IMR-90 (cell line): Measurements from ENCODE around the gene KCNIP3. TPM values are rescaled to one million over a fixed set of nuclear protein-coding genes. Genes with fewer than 3 reads are reported as not detected.

Source experiments
- ATAC-seq: fragments of 200-7000 bp; cut with Tn5 transposase; 2 replicates; pipeline ENCODE4 v1.9.1; 2020; ENCODE audit warnings: low read depth, mild to moderate bottlenecking, moderate library complexity
- BruUV-seq: library from RNA; stranded (reverse); fragments of 400-500 nt; replicated peaks from 2 replicates; lab custom pipeline; 2021; lab: Mats Ljungman, UMichigan
- CTCF ChIA-PET: fragments of 300-600 bp; formaldehyde crosslinking; extraction: SDS; loops from one replicate; lab custom pipeline; 2021; ENCODE audit warnings: antibody characterized with exemption; lab: Yijun Ruan, JAX
- POLR2A ChIA-PET: fragments of 300-600 bp; sonication (Branson Sonifier 250); formaldehyde crosslinking; loops from one replicate; lab custom pipeline; 2022; ENCODE audit warnings: antibody characterized with exemption; ENCODE audit not compliant: unreplicated experiment; lab: Charles Lee
- DNase-seq: peaks from one replicate; pipeline ENCODE4 v3.0.0; 2013
- H2AFZ ChIP-seq: replicated peaks from 2 replicates; pipeline ENCODE3; 2013; ENCODE audit warnings: low read length, mild to moderate bottlenecking; ENCODE audit not compliant: poor library complexity
- H2AK5ac ChIP-seq: 2 replicates; pipeline ENCODE4 v1.6.1; 2013; ENCODE audit warnings: low read depth, low read length, inconsistent platforms
- H2AK9ac ChIP-seq: replicated peaks from 2 replicates; pipeline ENCODE3; 2013; ENCODE audit warnings: mild to moderate bottlenecking, low read depth, low read length, moderate library complexity; ENCODE audit not compliant: poor library complexity
- H2BK120ac ChIP-seq: 2 replicates; pipeline ENCODE4 v1.6.1; 2013; ENCODE audit warnings: low read depth, low read length, inconsistent platforms
- H2BK15ac ChIP-seq: 3 replicates; pipeline ENCODE4 v1.6.1; 2013; ENCODE audit warnings: low read depth, low read length, inconsistent platforms
- H2BK20ac ChIP-seq: 2 replicates; pipeline ENCODE4 v1.6.1; 2013; ENCODE audit warnings: low read depth, mild to moderate bottlenecking, inconsistent platforms, low read length, moderate library complexity
- H2BK5ac ChIP-seq: 2 replicates; pipeline ENCODE4 v1.6.1; 2013; ENCODE audit warnings: mild to moderate bottlenecking, low read depth, low read length, inconsistent platforms; ENCODE audit not compliant: poor library complexity, severe bottlenecking
- H3K14ac ChIP-seq: replicated peaks from 2 replicates; pipeline ENCODE4 v1.6.1; 2013; ENCODE audit warnings: low read depth, low read length, inconsistent platforms
- H3K18ac ChIP-seq: 2 replicates; pipeline ENCODE4 v1.6.1; 2013; ENCODE audit warnings: low read depth, low read length, control low read depth
- H3K23ac ChIP-seq: 2 replicates; pipeline ENCODE4 v1.6.1; 2013; ENCODE audit warnings: low read depth, low read length, inconsistent platforms
- H3K27ac ChIP-seq: 2 replicates; pipeline ENCODE4 v1.5.1; 2013; ENCODE audit warnings: mild to moderate bottlenecking, control low read depth, low read length; ENCODE audit not compliant: insufficient read depth
- H3K27me3 ChIP-seq: 2 replicates; pipeline ENCODE4 v1.6.1; 2013; ENCODE audit warnings: low read length; ENCODE audit not compliant: control insufficient read depth, insufficient read depth
- H3K36me3 ChIP-seq: 2 replicates; pipeline ENCODE4 v1.6.1; 2013; ENCODE audit warnings: low read length, mixed read lengths; ENCODE audit not compliant: control insufficient read depth, insufficient read depth
- H3K4ac ChIP-seq: 2 replicates; pipeline ENCODE4 v1.6.1; 2013; ENCODE audit warnings: low read depth, low read length, inconsistent platforms
- H3K4me1 ChIP-seq: 2 replicates; pipeline ENCODE4 v1.6.1; 2013; ENCODE audit warnings: low read length, mixed read lengths; ENCODE audit not compliant: control insufficient read depth, insufficient read depth
- H3K4me2 ChIP-seq: 2 replicates; pipeline ENCODE4 v1.6.1; 2013; ENCODE audit warnings: low read depth, mild to moderate bottlenecking, control low read depth, low read length, moderate library complexity
- H3K4me3 ChIP-seq: 2 replicates; pipeline ENCODE4 v1.5.1; 2013; ENCODE audit warnings: low read depth, mild to moderate bottlenecking, control low read depth, low read length, moderate library complexity; ENCODE audit not compliant: insufficient read depth
- H3K56ac ChIP-seq: 2 replicates; pipeline ENCODE4 v1.6.1; 2013; ENCODE audit warnings: low read length, inconsistent platforms; ENCODE audit not compliant: insufficient read depth; ENCODE audit errors: extremely low read depth
- H3K79me1 ChIP-seq, 2 experiments: 2 replicates each; pipeline ENCODE4 v1.6.1; 2013; ENCODE audit warnings: low read length in 2 of 2, inconsistent platforms in 1 of 2, low read depth in 1 of 2
- H3K9ac ChIP-seq: 2 replicates; pipeline ENCODE4 v1.6.1; 2013; ENCODE audit warnings: low read depth, low read length, control low read depth
- H3K9me1 ChIP-seq: 2 replicates; pipeline ENCODE4 v1.6.1; 2013; ENCODE audit warnings: low read length, inconsistent platforms; ENCODE audit not compliant: insufficient read depth
- H3K9me3 ChIP-seq: 2 replicates; pipeline ENCODE4 v1.6.1; 2013; ENCODE audit warnings: low read length; ENCODE audit not compliant: control insufficient read depth, insufficient read depth
- H4K20me1 ChIP-seq: 2 replicates; pipeline ENCODE4 v1.6.1; 2013; ENCODE audit warnings: low read length, inconsistent platforms; ENCODE audit not compliant: insufficient read depth
- H4K5ac ChIP-seq: 2 replicates; pipeline ENCODE4 v1.6.1; 2013; ENCODE audit warnings: mild to moderate bottlenecking, low read depth, low read length, control low read depth
- H4K8ac ChIP-seq, 2 experiments: 2 replicates each; pipeline ENCODE4 v1.6.1; 2013; ENCODE audit warnings: low read depth in 2 of 2, low read length in 2 of 2, control low read depth in 1 of 2, inconsistent platforms in 1 of 2
- H4K91ac ChIP-seq: 2 replicates; pipeline ENCODE4 v1.6.1; 2013; ENCODE audit warnings: low read depth, low read length, inconsistent platforms; ENCODE audit not compliant: insufficient read depth
- BHLHE40 ChIP-seq: fragments of 150-350 bp; IDR thresholded peaks from 2 replicates; pipeline ENCODE4 v1.6.1; 2016; ENCODE audit warnings: mild to moderate bottlenecking, low read depth, low read length
- CEBPB ChIP-seq: IDR thresholded peaks from 2 replicates; pipeline ENCODE4 v1.6.1; 2012; ENCODE audit warnings: low read depth, low read length, improper control_type of control experiment
- CHD1 ChIP-seq: IDR thresholded peaks from 2 replicates; pipeline ENCODE4 v1.6.1; 2012; ENCODE audit warnings: low read depth, low read length, improper control_type of control experiment
- ELK1 ChIP-seq: fragments of 150-350 bp; IDR thresholded peaks from 2 replicates; pipeline ENCODE4 v1.6.1; 2016; ENCODE audit warnings: low read depth, mild to moderate bottlenecking, low read length, moderate library complexity, borderline replicate concordance
- FOS ChIP-seq: fragments of 150-350 bp; IDR thresholded peaks from 2 replicates; pipeline ENCODE4 v1.6.1; 2016; ENCODE audit warnings: low read depth, low read length
- MAZ ChIP-seq: IDR thresholded peaks from 2 replicates; pipeline ENCODE4 v1.6.1; 2012; ENCODE audit warnings: low read depth, mild to moderate bottlenecking, low read length, improper control_type of control experiment, moderate library complexity, borderline replicate concordance
- NFE2L2 ChIP-seq: fragments of 150-350 bp; IDR thresholded peaks from 2 replicates; pipeline ENCODE4 v1.6.1; 2016; ENCODE audit warnings: low read depth, mild to moderate bottlenecking, low read length
- RAD21 ChIP-seq: IDR thresholded peaks from 2 replicates; pipeline ENCODE4 v1.6.1; 2012; ENCODE audit warnings: low read length, improper control_type of control experiment
- SMC3 ChIP-seq: fragments of 150-350 bp; IDR thresholded peaks from 2 replicates; pipeline ENCODE4 v1.6.1; 2016; ENCODE audit warnings: low read depth, mild to moderate bottlenecking, antibody characterized with exemption, low read length, moderate library complexity
- WGBS, 2 experiments: methylation state at CpG; one replicate each; pipeline versions ENCODE4 v1.1.5 to v1.1.7; 2013; ENCODE audit warnings: missing lambda C conversion rate in 2 of 2; ENCODE audit not compliant: insufficient read length in 1 of 2; ENCODE audit errors: extremely low coverage in 2 of 2; 5-methylcytosine and 5-hydroxymethylcytosine counted together
- dilution Hi-C: fragments of 300-500 bp; cut with HindIII; formaldehyde crosslinking; loops from one replicate; pipeline ENCODE4 v1.14.3; 2018; ENCODE audit warnings: low sequenced_read_pairs; ENCODE audit not compliant: unreplicated experiment
- in situ Hi-C: fragments of 300-500 bp; cut with MboI; formaldehyde crosslinking; loops from 3 replicates; pipeline ENCODE4 v1.14.3; 2019; ENCODE audit warnings: low sequenced_read_pairs, inconsistent platforms, mixed read lengths
- intact Hi-C: fragments of 100-400 bp; cut with micrococcal nuclease; formaldehyde crosslinking; loops from 2 replicates; pipeline ENCODE4 v1.10.0; 2022
- polyA plus RNA-seq, 3 experiments: library from polyadenylated mRNA; depleted of rRNA; stranded (reverse); fragments of >200 nt; gene quantifications; 2 replicates each; pipeline ENCODE4 v1.2.3, GENCODE V29; 2012; ENCODE audit warnings: low replicate concordance in 1 of 3
- total RNA-seq: library from RNA; depleted of rRNA; stranded (reverse); fragments of >200 nt; gene quantifications from 2 replicates; pipeline ENCODE4 v1.2.3, GENCODE V29; 2012
- TF ChIP-seq, protein P1 (sequence below): fragments of 150-350 bp; IDR thresholded peaks from 2 replicates; pipeline ENCODE4 v1.6.1; 2017; ENCODE audit warnings: mild to moderate bottlenecking, antibody characterized with exemption, low read length, low read depth
- TF ChIP-seq, protein P2 (sequence below): conservative IDR thresholded peaks from 2 replicates; pipeline ENCODE4 v1.5.1; 2012; ENCODE audit warnings: mild to moderate bottlenecking, low read depth, low read length, improper control_type of control experiment

KCNIP3 gene
- total and polyA plus RNA-seq, 2 of the 4 experiments (the other 2 are of a cell fraction), result 0.72 to 1.4 TPM

DNA sequence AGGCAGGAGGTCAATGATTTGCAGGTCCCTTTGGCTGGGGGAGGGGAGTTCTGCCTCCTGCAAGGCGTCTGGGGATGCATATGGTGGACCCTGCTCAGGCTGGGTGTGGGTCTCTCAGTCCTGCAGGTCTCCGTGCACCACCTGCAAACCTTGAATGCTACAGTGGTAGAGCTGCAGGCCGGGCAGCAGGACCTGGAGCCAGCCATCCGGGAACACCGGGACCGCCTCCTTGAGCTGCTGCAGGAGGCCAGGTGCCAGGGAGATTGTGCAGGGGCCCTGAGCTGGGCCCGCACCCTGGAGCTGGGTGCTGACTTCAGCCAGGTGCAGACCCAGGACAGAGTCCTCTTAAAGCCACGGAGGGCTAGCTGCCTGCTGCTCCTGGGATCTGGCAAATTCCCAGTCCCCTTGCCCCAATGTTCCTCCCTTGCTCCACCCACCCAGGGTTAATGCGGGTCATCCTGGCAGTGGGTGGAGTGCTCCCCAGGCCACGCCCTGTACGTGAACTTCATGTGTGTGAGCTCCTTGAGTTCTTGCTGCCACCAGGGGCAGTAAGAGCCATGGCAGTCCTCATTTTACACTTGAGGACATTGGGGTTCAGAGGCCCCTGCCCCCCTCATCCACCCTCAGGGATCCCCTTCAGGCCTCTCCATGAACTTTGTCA is 19.8 kb upstream of the KCNIP3 start:
- Histone ChIP-seq H3K9me1 (no peaks in the 10 kb centered on the region), H2BK15ac (no peak overlapping the region), H3K14ac (no peak overlapping the region), H3K18ac (no peak overlapping the region), H2BK5ac (no peak overlapping the region), H2AK5ac (no peak overlapping the region), H3K56ac (no peak overlapping the region), H4K8ac (no peak overlapping the region), H3K9me3 (no peaks in the 10 kb centered on the region), H4K20me1 (no peaks in the 10 kb centered on the region), H3K9ac (no peak overlapping the region), H4K91ac (no peak overlapping the region), H3K4me3 (no peak overlapping the region), H2BK120ac (no peak overlapping the region), H3K4me1 (no peaks in the 10 kb centered on the region), H2AFZ (no peak overlapping the region), H3K79me1 (no peaks in the 10 kb centered on the region), H3K4me2 (no peak overlapping the region), H3K36me3 (no peaks in the 10 kb centered on the region), H3K27me3 (no peaks in the 10 kb centered on the region), H3K23ac (no peak overlapping the region), H3K4ac (no peak overlapping the region), H4K5ac (no peak overlapping the region), H3K27ac (no peak overlapping the region), H2AK9ac (no peak overlapping the region), H2BK20ac (no peak overlapping the region)
- no peak for DNase-seq
- CTCF ChIA-PET, result no interaction called here
- no TSS peak for BruUV-seq
- in situ Hi-C loops, result no loop called here
- WGBS, 2 experiments, result 76% methylated on average over 5 of the region's 11 CpGs; no CpG with 5 or more reads in 1 of the 2 experiments
- TF ChIP-seq MAZ (no peak), BHLHE40 (no peak), CEBPB (no peak), FOS (no peak), RAD21 (no peak), NFE2L2 (no peak), ELK1 (no peak), CHD1 (no peak), SMC3 (no peak)
- TF ChIP-seq, protein P1, sequence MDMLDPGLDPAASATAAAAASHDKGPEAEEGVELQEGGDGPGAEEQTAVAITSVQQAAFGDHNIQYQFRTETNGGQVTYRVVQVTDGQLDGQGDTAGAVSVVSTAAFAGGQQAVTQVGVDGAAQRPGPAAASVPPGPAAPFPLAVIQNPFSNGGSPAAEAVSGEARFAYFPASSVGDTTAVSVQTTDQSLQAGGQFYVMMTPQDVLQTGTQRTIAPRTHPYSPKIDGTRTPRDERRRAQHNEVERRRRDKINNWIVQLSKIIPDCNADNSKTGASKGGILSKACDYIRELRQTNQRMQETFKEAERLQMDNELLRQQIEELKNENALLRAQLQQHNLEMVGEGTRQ, result no peak
- TF ChIP-seq, protein P2, sequence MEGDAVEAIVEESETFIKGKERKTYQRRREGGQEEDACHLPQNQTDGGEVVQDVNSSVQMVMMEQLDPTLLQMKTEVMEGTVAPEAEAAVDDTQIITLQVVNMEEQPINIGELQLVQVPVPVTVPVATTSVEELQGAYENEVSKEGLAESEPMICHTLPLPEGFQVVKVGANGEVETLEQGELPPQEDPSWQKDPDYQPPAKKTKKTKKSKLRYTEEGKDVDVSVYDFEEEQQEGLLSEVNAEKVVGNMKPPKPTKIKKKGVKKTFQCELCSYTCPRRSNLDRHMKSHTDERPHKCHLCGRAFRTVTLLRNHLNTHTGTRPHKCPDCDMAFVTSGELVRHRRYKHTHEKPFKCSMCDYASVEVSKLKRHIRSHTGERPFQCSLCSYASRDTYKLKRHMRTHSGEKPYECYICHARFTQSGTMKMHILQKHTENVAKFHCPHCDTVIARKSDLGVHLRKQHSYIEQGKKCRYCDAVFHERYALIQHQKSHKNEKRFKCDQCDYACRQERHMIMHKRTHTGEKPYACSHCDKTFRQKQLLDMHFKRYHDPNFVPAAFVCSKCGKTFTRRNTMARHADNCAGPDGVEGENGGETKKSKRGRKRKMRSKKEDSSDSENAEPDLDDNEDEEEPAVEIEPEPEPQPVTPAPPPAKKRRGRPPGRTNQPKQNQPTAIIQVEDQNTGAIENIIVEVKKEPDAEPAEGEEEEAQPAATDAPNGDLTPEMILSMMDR, result no peak
- POLR2A ChIA-PET, result no interaction called here
- ATAC-seq, result no peak
- dilution Hi-C loops, result no loop called here
- intact Hi-C loops, result no loop called here
